ENCODE results near the gene ABCB11.

The ABCB11 gene

DNA sequence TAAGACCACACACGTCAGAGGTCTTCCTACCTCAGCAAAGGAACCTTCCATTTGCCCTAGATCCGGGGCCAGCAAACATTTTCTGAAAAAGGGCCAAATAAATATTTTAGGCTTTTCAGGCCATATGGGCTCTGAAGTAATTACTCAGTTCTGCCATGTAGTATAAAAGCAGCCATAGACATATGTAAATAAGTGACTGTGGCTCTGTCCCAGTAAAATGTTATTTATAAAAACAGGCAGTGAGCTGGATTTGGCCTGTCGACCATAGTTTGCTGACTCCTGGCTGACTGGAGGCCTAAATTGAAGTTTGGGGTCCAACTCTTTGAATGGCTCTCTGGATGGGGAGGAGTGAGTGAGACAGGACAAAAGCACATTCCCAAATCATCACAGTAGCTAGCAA, 49.5 kb downstream of the ABCB11 start:
- TF ChIP-seq, protein P1, sequence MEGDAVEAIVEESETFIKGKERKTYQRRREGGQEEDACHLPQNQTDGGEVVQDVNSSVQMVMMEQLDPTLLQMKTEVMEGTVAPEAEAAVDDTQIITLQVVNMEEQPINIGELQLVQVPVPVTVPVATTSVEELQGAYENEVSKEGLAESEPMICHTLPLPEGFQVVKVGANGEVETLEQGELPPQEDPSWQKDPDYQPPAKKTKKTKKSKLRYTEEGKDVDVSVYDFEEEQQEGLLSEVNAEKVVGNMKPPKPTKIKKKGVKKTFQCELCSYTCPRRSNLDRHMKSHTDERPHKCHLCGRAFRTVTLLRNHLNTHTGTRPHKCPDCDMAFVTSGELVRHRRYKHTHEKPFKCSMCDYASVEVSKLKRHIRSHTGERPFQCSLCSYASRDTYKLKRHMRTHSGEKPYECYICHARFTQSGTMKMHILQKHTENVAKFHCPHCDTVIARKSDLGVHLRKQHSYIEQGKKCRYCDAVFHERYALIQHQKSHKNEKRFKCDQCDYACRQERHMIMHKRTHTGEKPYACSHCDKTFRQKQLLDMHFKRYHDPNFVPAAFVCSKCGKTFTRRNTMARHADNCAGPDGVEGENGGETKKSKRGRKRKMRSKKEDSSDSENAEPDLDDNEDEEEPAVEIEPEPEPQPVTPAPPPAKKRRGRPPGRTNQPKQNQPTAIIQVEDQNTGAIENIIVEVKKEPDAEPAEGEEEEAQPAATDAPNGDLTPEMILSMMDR (IDR thresholded peaks at IDR 0.05; ENCODE audit: low read depth, low read length): no peak
- DNase-seq (ENCODE audit: low read depth in 2 of 2): no peak
- no peak overlapping the region for H3K4me3 ChIP-seq (replicated peaks in 1 of 2; ENCODE audit: low read depth in 2 of 2, low read length in 2 of 2)

DNA sequence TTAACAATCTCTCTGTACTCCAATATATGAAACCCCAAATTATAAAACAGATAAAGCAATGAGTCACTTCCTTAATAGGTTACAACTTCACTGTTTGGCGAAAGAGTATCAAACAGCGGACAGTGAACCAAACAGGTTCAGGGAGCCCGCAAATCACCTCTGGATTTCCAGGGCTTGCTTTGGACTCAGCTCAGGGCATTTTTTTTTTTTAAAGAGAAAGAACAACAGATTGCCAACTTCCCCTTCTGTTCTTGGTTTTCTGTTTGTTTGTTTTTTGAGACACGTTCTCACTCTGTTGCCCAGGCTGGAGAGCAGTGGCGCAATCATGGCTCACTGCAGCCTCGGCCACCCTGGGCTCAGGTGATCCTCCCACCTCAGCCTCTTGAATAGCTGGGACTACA, 52.7 kb downstream of the ABCB11 start:
- TF ChIP-seq, protein P1 (IDR thresholded peaks at IDR 0.05; ENCODE audit: low read depth, low read length): no peak
- no peak for DNase-seq (ENCODE audit: low read depth in 2 of 2)
- H3K4me3 ChIP-seq (replicated peaks in 1 of 2; ENCODE audit: low read depth in 2 of 2, low read length in 2 of 2): no peak overlapping the region

DNA sequence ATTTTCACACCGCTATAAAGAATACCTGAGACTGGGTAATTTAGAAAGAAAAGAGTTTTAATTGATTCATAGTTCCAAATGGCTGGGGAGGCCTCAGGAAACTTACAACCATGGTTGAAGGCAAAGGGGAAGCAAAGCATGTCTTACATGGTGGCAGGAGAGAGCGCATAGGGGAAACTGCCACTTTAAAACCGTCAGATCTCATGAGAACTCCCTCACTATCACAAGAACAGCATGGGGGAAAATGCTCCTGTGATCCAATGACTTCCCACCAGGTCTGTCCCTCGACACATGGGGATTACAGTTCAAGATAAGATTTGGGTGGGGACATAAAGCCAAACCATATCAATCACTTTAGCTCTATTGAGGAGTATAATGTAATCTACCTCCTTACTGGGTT, 53.5 kb downstream of the ABCB11 start:
- H3K4me3 ChIP-seq (replicated peaks in 1 of 2; ENCODE audit: low read depth in 2 of 2, low read length in 2 of 2): no peak overlapping the region
- no peak for DNase-seq (ENCODE audit: low read depth in 2 of 2)
- TF ChIP-seq, protein P1 (IDR thresholded peaks at IDR 0.05; ENCODE audit: low read depth, low read length): no peak

DNA sequence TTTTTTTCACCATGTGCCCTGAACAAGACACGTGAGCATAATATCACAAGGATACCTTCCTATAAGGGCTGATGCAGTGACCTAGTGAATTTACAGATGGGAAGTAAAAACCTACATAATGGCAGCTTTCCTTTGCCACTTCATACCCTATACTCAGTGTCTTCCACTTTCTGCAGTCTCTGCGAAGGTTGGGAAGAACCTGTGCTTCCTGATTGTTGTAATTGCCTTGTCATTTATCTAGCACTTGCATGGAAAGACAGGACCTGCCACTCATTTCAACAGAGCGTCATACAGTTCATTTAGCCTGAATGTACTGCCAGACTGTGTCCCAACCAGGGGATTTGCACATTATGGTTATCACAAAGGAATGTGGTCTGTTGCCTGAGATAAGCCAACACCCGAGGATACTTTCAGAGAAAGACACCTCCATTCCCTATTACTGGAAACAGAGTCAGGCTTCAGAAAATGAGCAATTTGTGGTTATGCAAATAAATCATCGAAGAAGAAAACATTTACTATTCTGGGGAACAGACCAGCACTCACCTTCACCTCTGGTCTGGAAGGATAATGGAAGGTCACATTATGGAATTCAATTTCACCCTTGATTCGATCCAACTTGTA, 55.0 kb downstream of the ABCB11 start:
- TF ChIP-seq, protein P1 (IDR thresholded peaks at IDR 0.05; ENCODE audit: low read depth, low read length): no peak
- no peak for DNase-seq (ENCODE audit: low read depth in 2 of 2)
- no peak overlapping the region for H3K4me3 ChIP-seq (replicated peaks in 1 of 2; ENCODE audit: low read depth in 2 of 2, low read length in 2 of 2)

DNA sequence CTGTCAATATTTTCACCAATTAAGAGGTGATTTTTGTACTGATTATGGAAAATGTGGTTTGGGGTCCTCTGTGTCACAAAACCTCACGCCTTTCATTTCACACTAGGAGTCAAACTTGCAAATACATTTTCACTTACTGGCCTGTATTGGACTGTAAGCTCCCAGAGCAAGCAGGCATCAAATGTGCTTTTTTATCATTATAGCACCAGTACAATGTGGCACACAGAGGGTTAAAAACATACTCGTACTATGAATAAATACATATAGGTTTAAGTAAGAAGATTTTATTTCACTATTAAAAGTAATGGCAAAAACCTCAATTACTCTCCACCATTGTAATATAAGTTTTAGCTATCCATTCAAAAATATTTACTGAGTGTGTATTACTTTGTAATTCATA, 56.7 kb downstream of the ABCB11 start:
- TF ChIP-seq, protein P1 (IDR thresholded peaks at IDR 0.05; ENCODE audit: low read depth, low read length): no peak
- no peak for DNase-seq (ENCODE audit: low read depth in 2 of 2)
- H3K4me3 ChIP-seq (replicated peaks in 1 of 2; ENCODE audit: low read depth in 2 of 2, low read length in 2 of 2): no peak overlapping the region

DNA sequence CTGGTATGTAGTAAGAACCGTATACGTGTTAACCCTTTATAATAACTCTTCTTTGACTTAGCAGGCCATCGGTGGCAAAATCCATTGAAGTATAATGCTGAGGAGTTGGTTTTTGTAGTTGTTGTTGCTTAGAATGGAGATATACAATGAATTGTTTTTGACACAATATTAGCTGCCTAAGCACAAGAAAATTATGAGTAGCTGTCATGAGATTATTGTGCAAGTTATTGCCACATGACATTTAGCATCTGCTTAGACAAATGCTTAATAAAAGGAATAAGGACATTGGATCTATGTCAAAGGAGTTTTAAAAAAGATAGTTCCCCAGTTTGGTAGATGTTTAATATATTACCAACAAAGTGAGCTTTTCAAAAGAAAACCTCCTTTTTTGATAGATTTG, 59.9 kb downstream of the ABCB11 start:
- no peak for DNase-seq (ENCODE audit: low read depth in 2 of 2)
- TF ChIP-seq, protein P1 (IDR thresholded peaks at IDR 0.05; ENCODE audit: low read depth, low read length): no peak
- no peak overlapping the region for H3K4me3 ChIP-seq (replicated peaks in 1 of 2; ENCODE audit: low read depth in 2 of 2, low read length in 2 of 2)

DNA sequence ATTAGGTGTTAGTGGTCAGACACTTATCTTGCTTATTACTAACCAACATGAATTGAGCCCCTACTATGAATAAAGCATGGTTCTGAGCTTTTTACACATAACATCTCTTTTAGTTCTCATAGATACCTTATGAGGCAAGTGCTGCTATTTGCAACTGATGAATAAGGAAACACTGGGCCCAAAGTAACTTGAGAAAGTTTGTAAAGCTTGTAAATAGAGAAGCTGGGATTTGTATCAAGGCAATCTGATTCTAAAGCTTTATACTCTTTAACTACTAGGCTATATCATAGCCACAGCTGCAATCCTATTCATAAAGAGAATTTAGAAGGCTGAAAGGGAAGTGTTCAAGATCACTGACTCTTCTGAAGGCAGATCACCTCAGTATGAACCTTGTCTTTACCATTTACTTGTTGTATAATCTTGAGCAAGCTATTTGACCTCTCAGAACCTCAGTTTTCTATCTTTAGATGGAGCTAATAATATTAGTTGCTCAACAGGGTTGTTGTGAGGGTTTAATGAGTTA, 60.4 kb downstream of the ABCB11 start:
- TF ChIP-seq, protein P1 (IDR thresholded peaks at IDR 0.05; ENCODE audit: low read depth, low read length): no peak
- H3K4me3 ChIP-seq (replicated peaks in 1 of 2; ENCODE audit: low read depth in 2 of 2, low read length in 2 of 2): no peak overlapping the region
- no peak for DNase-seq (ENCODE audit: low read depth in 2 of 2)
